LHCN-M2 (cell line): ENCODE measurements around the gene ARPC3. TPM values are rescaled to one million over a fixed set of nuclear protein-coding genes. Genes with fewer than 3 reads are reported as not detected.
"Not testable (repeated sequence)": the region's sequence is repeated elsewhere in the genome, so short reads cannot be mapped to it uniquely, and the experiment has no call there.

Experiments
- DNase-seq: peaks from one replicate; pipeline ENCODE4 v3.0.0-alpha.2; 2012; ENCODE audit warnings: low read depth
- total RNA-seq: library from RNA; depleted of rRNA; stranded (reverse); fragments of >200 nt; gene quantifications from 2 replicates; pipeline ENCODE4 v1.2.3, GENCODE V29; 2014; rRNA removed

Gene ARPC3
- total RNA-seq, 1 experiment from 2014 or later: 595 TPM

- not testable (repeated sequence) for DNase-seq
Measured at GRCh38 chr12:110417113-110417512, 33.0 kb downstream of the ARPC3 start.

GRCh38 chr12:110410086-110410485, 40.1 kb downstream of the ARPC3 start:
- peak; percentile 17 for DNase-seq

GRCh38 chr12:110405126-110405662, 44.9 kb downstream of the ARPC3 start:
- not testable (repeated sequence) for DNase-seq

- peak; percentile 58 for DNase-seq
Measured at GRCh38 chr12:110403976-110404682, 46.0 kb downstream of the ARPC3 start.

GRCh38 chr12:110403146-110403975, 46.8 kb downstream of the ARPC3 start, which contains the start of gene ANAPC7:
Gene ANAPC7, minus strand, starts transcription at chr12:110403708. Its CDS starts 81 bp downstream, at chr12:110403627.
- DNase-seq: peak; percentile 90

Other genes with a start within 250 kb of the ARPC3 start
- gene ATP2A2, start 169.1 kb downstream of the ARPC3 start, total RNA-seq: 114 and 132 TPM in 2 replicates
- gene ANAPC7, start 46.6 kb downstream of the ARPC3 start, total RNA-seq: 59.3 and 66.3 TPM in 2 replicates
- 27.4 and 27.9 TPM in 2 replicates for gene GPN3, start 17.9 kb upstream of the ARPC3 start, total RNA-seq
- gene FAM216A, start 18.5 kb upstream of the ARPC3 start, total RNA-seq: 37.1 and 40.6 TPM in 2 replicates
- 77.5 and 82.8 TPM in 2 replicates for gene VPS29, start 51.8 kb upstream of the ARPC3 start, total RNA-seq
- 1.0 and 1.5 TPM in 2 replicates for gene RAD9B, start 52.0 kb upstream of the ARPC3 start, total RNA-seq
- 4.8 and 9.2 TPM in 2 replicates for gene PPTC7, start 133.0 kb upstream of the ARPC3 start, total RNA-seq
- 34.3 TPM in 2 replicates for gene TCTN1, start 163.8 kb upstream of the ARPC3 start, total RNA-seq
- 4.3 and 4.9 TPM in 2 replicates for gene HVCN1, start 238.8 kb upstream of the ARPC3 start, total RNA-seq